Endothelial cell of umbilical vein (primary cell): ENCODE measurements around the gene ZNF132. TPM values are rescaled to one million over a fixed set of nuclear protein-coding genes. Genes with fewer than 3 reads are reported as not detected.
"Not testable (repeated sequence)": the region's sequence is repeated elsewhere in the genome, so short reads cannot be mapped to it uniquely, and the experiment has no call there.

Source experiments
- BruUV-seq: library from RNA; stranded (reverse); fragments of 400-500 nt; replicated peaks from 2 replicates; lab custom pipeline; 2021; lab: Mats Ljungman, UMichigan
- CTCF ChIA-PET: fragments of 300-600, 350-600 bp; sonication (Branson Sonifier 250); formaldehyde crosslinking; loops from one replicate; lab custom pipeline; 2021; ENCODE audit warnings: antibody characterized with exemption, inconsistent platforms; lab: Charles Lee
- POLR2A ChIA-PET: fragments of 300-600, 350-600 bp; sonication (Branson Sonifier 250); formaldehyde crosslinking; loops from one replicate; lab custom pipeline; 2021; ENCODE audit warnings: antibody characterized with exemption, inconsistent platforms; lab: Charles Lee
- DNase-seq: peaks from one replicate; pipeline ENCODE4 v3.0.0-alpha.2; 2011; ENCODE audit warnings: low read depth, low spot score
- FAIRE-seq: peaks from 2 replicates; lab custom pipeline; 2011; peaks lifted over from hg19 to GRCh38; lab: Jason Lieb, UNC
- H2AFZ ChIP-seq: 2 replicates; pipeline ENCODE4 v1.6.0; 2012; ENCODE audit warnings: low read depth, low read length, control low read depth, inconsistent platforms
- H3K27ac ChIP-seq: 2 replicates; pipeline ENCODE4 v1.5.1; 2011; ENCODE audit warnings: low read depth, mild to moderate bottlenecking, control low read depth, low read length, moderate library complexity; ENCODE audit not compliant: insufficient read depth
- H3K27me3 ChIP-seq, 2 experiments: 2 replicates each; pipeline versions ENCODE4 v1.6.0 to v1.6.1; 2011; ENCODE audit warnings: low read length in 2 of 2, mixed read lengths in 1 of 2; ENCODE audit not compliant: control insufficient read depth in 2 of 2, insufficient read depth in 2 of 2
- H3K36me3 ChIP-seq, 2 experiments: 2 replicates in 1 of 2; 3 replicates in 1 of 2; pipeline ENCODE4 v1.5.1; 2011; ENCODE audit warnings: low read length in 2 of 2, mild to moderate bottlenecking in 1 of 2, moderate library complexity in 1 of 2; ENCODE audit not compliant: control insufficient read depth in 2 of 2, insufficient read depth in 2 of 2; ENCODE audit errors: extremely low read depth in 1 of 2
- H3K4me1 ChIP-seq: 3 replicates; pipeline ENCODE4 v1.5.1; 2011; ENCODE audit warnings: mild to moderate bottlenecking, low read length; ENCODE audit not compliant: control insufficient read depth, insufficient read depth; ENCODE audit errors: extremely low read depth
- H3K4me2 ChIP-seq: 2 replicates; pipeline ENCODE4 v1.6.1; 2011; ENCODE audit warnings: low read length, control low read depth, mixed read lengths; ENCODE audit not compliant: insufficient read depth
- H3K4me3 ChIP-seq, 3 experiments: fragments of 200-600 bp in 1 of 3; sonication (generic), shearing (Covaris generic) in 1 of 3; replicated peaks in 1 of 3; 2 replicates each; pipeline ENCODE4 v1.5.1; 2011 to 2016; ENCODE audit warnings: control low read depth in 3 of 3, low read length in 3 of 3, mild to moderate bottlenecking in 2 of 3, inconsistent platforms in 1 of 3, low read depth in 1 of 3, moderate library complexity in 1 of 3; ENCODE audit not compliant: insufficient read depth in 1 of 3
- H3K79me2 ChIP-seq: 2 replicates; pipeline ENCODE4 v1.6.0; 2012; ENCODE audit warnings: low read length, inconsistent platforms; ENCODE audit not compliant: control insufficient read depth, insufficient read depth
- H3K9ac ChIP-seq: replicated peaks from 2 replicates; pipeline ENCODE3; 2011; ENCODE audit warnings: low read length, control low read depth; ENCODE audit not compliant: insufficient read depth; ENCODE audit errors: extremely low read depth
- H3K9me1 ChIP-seq: replicated peaks from 3 replicates; pipeline ENCODE4 v1.6.0; 2011; ENCODE audit warnings: mild to moderate bottlenecking, low read length; ENCODE audit not compliant: control insufficient read depth, insufficient read depth; ENCODE audit errors: extremely low read depth
- H3K9me3 ChIP-seq: replicated peaks from 2 replicates; pipeline ENCODE4 v1.5.1; 2012; ENCODE audit warnings: low read length, inconsistent platforms; ENCODE audit not compliant: control insufficient read depth, insufficient read depth
- H4K20me1 ChIP-seq: replicated peaks from 2 replicates; pipeline ENCODE3; 2011; ENCODE audit warnings: mild to moderate bottlenecking, low read length; ENCODE audit not compliant: control insufficient read depth, insufficient read depth; ENCODE audit errors: extremely low read depth
- dilution Hi-C: fragments of 300-500 bp; cut with MboI; formaldehyde crosslinking; loops from one replicate; pipeline ENCODE4 v1.15.0; 2019; ENCODE audit warnings: low sequenced_read_pairs; ENCODE audit not compliant: extremely low pct_ligation_motif_present
- intact Hi-C: fragments of 100-400 bp; cut with micrococcal nuclease; formaldehyde crosslinking; loops from one replicate; pipeline ENCODE4 v1.10.0; 2022
- polyA plus RNA-seq, 4 experiments: library from polyadenylated mRNA; depleted of rRNA in 3 of 4; stranded (reverse) in 3 of 4; unstranded in 1 of 4; fragments of >200 nt; gene quantifications; 2 replicates each; pipeline versions ENCODE4 v1.2.1 to v1.2.3, GENCODE V29; 2011 to 2012; ENCODE audit warnings: missing spikeins in 1 of 4
- total RNA-seq: library from RNA; stranded (reverse); gene quantifications from 2 replicates; pipeline ENCODE4 v1.2.3, GENCODE V29; 2021

ZNF132 gene
- total and polyA plus RNA-seq, 2 donors (not counting 3 experiments of a cell fraction or from before 2014, with no cell fraction given): 0.54 to 4.2 TPM

DNA sequence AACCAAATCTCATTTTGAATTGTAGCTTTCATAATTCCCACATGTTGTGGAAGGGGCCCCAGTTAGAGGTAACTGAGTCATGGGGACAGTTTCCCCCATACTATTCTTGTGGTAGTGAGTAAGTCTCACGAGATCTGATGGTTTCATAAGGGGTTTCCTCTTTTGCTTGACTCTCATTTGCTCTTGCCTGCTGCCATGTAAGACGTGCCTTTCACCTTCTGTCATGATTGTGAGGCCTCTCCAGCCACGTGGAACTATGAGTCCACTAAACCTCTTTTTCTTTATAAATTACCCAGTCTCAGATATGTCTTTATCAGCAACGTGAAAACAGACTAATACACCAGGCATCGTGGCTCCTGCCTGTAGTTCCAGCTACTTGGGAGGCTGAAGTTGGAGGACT, 10.0 kb upstream of the ZNF132 start:
- H3K9ac ChIP-seq, H3K9me1 ChIP-seq, H4K20me1 ChIP-seq, H2AFZ ChIP-seq, H3K36me3 ChIP-seq, H3K4me1 ChIP-seq, CTCF ChIA-PET, H3K4me3 ChIP-seq, H3K27me3 ChIP-seq, H3K4me2 ChIP-seq, DNase-seq, H3K27ac ChIP-seq, POLR2A ChIA-PET, intact Hi-C loops, dilution Hi-C loops, FAIRE-seq, H3K9me3 ChIP-seq, H3K79me2 ChIP-seq, BruUV-seq: not testable (repeated sequence)

DNA sequence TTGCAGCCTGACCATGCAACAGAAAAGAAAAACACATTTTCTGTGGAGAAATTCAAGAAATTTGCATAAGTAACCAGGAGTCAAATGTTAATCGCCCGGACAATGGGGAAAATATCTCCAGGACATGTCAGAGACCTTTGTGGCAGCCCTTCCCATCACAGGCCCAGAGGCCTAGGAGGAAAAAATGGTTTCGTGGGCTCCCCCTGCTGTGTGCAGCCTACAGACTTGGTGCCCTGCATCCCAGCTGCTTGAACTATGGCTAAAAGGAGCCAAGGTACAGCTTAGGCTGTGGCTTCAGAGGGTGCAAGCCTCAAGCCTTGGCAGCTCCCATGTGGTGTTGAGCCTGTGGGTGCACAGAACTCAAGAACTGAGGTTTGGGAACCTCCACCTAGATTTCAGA, 8.9 kb upstream of the ZNF132 start:
- H3K4me1 ChIP-seq, H3K27ac ChIP-seq, H3K9ac ChIP-seq, intact Hi-C loops, H3K36me3 ChIP-seq, H3K4me3 ChIP-seq, FAIRE-seq, H3K27me3 ChIP-seq, DNase-seq, H3K9me1 ChIP-seq, POLR2A ChIA-PET, H3K4me2 ChIP-seq, H3K79me2 ChIP-seq, BruUV-seq, dilution Hi-C loops, CTCF ChIA-PET, H3K9me3 ChIP-seq, H2AFZ ChIP-seq, H4K20me1 ChIP-seq: not testable (repeated sequence)

DNA sequence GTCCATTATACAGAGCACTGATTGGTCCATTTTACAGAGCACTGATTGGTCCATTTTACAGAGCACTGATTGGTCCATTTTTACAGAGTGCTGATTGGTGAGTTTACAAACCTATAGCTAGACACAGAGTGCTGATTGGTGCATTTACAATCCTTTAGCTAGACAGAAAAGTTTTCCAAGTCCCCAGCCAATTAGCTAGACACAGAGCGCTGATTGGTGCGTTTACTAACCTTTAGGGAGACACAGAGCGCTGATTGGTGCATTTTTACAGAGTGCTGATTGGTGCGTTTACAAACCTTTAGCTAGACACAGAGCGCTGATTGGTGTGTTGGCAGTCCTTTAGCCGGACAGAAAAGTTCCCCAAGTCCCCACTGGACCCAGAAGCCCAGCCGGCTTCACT, 3.0 kb upstream of the ZNF132 start:
- POLR2A ChIA-PET: not testable (repeated sequence)

More for the DNA sequence above, 3.0 kb upstream of the ZNF132 start:
- H3K4me3 ChIP-seq, CTCF ChIA-PET, H4K20me1 ChIP-seq, H3K36me3 ChIP-seq, dilution Hi-C loops, H2AFZ ChIP-seq, H3K4me1 ChIP-seq, DNase-seq, H3K27me3 ChIP-seq, intact Hi-C loops, BruUV-seq, H3K4me2 ChIP-seq, H3K9me3 ChIP-seq, FAIRE-seq, H3K9me1 ChIP-seq, H3K27ac ChIP-seq, H3K79me2 ChIP-seq, H3K9ac ChIP-seq: not testable (repeated sequence)
